Fibroblast of mammary gland (primary cell): ENCODE measurements around the gene CHD9.

ENCODE experiments used
- DNase-seq: peaks from one replicate; pipeline ENCODE4 v3.0.0-alpha.2; 2010; ENCODE audit warnings: low read depth
- H3K4me3 ChIP-seq: 2 replicates; pipeline ENCODE4 v1.5.1; 2011; ENCODE audit warnings: low read depth, mild to moderate bottlenecking, low read length, moderate library complexity; ENCODE audit not compliant: control insufficient read depth
- TF ChIP-seq, protein P1 (sequence below): conservative IDR thresholded peaks from 2 replicates; pipeline ENCODE4 v1.5.1; 2011; ENCODE audit warnings: low read depth, low read length, inconsistent platforms; ENCODE audit not compliant: control insufficient read depth, insufficient read depth

Gene CHD9

DNA sequence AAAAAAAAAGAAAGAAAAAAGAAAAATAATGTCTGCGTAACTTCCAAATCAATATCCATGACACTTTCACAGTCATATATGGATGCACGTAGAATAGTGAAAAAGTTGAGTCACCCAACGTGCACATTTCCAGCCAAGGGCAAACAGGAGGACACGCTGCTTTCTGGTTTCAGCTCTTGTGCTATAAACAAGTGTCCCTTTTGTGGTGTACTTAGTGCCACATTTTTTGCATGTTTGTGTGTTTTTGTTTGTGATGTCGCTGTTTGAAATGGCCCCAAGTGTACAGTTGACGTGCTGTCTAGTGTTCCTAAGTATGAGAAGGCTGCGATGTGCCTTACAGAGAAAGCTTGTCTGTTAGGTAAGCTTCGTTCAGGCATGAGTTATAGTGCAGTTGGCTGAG lies 2.9 kb downstream of the CHD9 start:
- TF ChIP-seq, protein P1, sequence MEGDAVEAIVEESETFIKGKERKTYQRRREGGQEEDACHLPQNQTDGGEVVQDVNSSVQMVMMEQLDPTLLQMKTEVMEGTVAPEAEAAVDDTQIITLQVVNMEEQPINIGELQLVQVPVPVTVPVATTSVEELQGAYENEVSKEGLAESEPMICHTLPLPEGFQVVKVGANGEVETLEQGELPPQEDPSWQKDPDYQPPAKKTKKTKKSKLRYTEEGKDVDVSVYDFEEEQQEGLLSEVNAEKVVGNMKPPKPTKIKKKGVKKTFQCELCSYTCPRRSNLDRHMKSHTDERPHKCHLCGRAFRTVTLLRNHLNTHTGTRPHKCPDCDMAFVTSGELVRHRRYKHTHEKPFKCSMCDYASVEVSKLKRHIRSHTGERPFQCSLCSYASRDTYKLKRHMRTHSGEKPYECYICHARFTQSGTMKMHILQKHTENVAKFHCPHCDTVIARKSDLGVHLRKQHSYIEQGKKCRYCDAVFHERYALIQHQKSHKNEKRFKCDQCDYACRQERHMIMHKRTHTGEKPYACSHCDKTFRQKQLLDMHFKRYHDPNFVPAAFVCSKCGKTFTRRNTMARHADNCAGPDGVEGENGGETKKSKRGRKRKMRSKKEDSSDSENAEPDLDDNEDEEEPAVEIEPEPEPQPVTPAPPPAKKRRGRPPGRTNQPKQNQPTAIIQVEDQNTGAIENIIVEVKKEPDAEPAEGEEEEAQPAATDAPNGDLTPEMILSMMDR: no peak
- no peak overlapping the region for H3K4me3 ChIP-seq
- no peak for DNase-seq

DNA sequence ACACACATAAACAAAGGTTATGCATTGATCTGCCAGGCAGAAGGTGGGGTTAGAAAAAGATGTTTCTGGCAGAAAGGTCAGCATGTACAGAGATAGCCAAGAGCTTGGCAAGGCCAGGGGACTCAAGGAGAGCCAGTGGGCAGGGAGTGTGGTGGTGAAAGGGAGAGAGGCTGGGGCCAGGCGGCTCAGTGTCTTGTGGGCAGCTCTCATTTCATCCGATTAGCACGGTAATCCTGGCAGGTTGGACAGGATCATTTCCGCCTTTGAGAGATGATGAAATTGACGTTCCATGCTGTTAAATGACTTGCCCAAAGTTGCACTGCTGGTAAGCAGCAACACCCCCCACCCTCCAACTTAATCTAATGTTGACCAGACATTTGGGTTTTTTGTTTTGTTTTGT lies 3.6 kb downstream of the CHD9 start:
- H3K4me3 ChIP-seq: no peak overlapping the region
- TF ChIP-seq, protein P1: no peak
- no peak for DNase-seq

DNA sequence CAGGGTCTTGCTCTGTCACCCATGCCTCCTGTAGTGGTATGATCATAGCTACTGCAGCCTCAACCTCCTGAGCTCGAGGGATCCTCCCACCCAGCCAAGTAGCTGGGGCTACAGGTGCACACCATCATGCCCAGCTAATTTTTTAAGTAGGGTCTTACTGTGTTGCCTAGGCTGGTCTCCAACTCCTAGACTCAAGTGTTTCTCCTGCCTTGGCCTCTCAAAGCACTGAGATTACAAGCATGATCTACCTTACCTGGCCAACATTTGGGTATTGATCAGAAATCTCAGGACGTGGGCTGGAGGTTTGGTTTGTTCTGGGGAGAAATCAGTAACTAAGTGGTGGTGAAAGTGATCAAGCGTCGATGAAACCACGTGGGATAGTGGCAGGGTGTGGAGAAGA lies 4.1 kb downstream of the CHD9 start:
- no peak for DNase-seq
- TF ChIP-seq, protein P1: no peak

DNA sequence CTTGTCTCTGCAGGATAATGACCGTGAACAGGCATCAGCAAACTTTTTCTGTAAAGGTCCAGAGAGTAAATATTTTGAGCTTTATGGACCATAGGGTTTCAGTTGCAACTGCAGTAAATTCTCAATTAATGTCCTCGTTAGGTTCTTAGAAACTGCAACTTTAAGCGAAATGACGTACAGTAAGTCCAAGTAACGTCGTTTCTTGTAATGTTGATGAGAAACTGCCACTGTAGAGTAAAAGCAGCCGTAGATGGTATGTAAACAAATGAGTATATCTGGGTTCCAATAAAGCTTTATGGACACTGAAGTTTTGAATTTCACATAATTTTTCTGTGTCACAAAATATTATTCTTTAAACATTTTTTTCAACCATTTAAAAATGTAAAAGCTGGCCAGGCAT lies 4.9 kb downstream of the CHD9 start:
- H3K4me3 ChIP-seq: no peak overlapping the region
- DNase-seq: no peak
- TF ChIP-seq, protein P1: no peak

More for the DNA sequence above, 4.1 kb downstream of the CHD9 start:
- no peak overlapping the region for H3K4me3 ChIP-seq

DNA sequence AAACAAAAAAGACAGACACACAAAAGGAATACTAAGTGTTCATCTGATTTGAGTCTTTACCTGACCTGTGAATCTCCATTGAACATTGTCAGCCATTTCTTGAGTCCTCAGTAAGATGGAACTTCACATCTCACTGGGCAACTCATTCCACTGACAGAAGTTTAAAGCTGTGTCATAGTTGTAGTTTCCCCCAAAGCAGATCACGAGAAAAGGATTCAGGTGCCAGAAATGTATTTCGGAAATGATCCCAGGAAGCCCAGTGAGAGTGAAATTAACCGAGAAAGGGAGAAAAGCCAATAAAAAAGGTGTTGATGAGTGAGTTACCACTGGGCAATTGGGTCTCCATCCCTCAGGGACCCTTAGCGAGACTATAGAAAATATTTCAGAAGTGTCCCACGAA lies 6.5 kb downstream of the CHD9 start:
- TF ChIP-seq, protein P1: no peak
- DNase-seq: no peak
- no peak overlapping the region for H3K4me3 ChIP-seq

DNA sequence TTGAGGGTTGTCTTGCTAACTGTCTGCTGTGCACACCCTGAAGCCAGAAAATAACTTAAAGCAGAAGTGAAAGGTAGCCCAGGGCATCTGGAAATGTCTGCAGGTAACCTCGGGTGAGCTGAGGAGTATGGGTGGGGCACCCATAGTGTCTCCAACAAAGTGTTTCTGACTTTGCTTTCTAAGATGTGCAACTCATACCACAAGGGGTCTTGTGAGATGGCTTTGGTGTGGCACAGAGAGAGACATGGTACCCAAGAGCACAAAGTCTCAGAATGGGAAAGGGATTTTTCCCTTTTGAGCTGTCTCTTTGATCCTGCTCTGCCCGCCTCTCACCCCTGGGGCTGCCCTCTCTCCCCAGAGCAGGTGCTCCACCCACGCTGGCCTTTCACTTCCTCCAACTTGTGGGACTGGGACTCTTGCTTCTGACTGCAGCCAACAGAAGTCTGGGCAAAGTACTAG lies 6.9 kb downstream of the CHD9 start:
- TF ChIP-seq, protein P1: no peak
- no peak overlapping the region for H3K4me3 ChIP-seq
- DNase-seq: no peak

DNA sequence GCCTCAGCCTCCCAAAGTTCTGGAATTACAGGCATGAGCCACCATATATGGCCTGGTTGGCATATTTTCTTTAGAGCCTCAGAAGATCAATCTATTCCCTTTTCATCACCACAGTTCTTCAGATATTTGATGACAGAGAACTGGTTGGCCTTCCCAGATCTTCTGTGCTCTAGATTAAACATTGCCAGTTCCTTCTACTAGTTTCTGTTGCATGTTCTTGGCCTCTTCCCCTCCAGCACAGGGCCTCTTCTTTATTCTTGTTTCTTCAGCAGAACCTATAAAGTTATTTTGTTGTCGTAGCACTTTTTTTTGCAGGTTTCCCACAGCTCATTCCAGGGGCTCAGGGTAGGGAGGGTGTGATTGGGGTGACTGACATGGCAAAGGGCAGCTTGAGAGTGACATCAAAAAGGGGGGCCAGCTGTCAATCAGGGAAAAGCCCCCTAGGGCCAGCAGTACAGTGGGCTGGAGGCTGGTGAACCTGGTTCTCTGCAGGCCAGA lies 9.3 kb downstream of the CHD9 start:
- H3K4me3 ChIP-seq: no peak overlapping the region
- DNase-seq: no peak
- TF ChIP-seq, protein P1: no peak
